HG02885 (cell line): ENCODE data around the gene GAPT.

Source experiments
- ATAC-seq: cut with Tn5 transposase; IDR thresholded peaks from one replicate; pipeline ENCODE4 v1.9.1; 2021; ENCODE audit warnings: mild to moderate bottlenecking; ENCODE audit not compliant: unreplicated experiment, poor library complexity

GAPT gene

GRCh38 chr5:58460002-58460731 is 31.1 kb upstream of the GAPT start, which contains the start of gene PLK2:
PLK2 (minus strand) TSS chr5:58460086; CDS start chr5:58459959, 127 bp downstream.
- ATAC-seq: peak; percentile 79

- ATAC-seq: peak; percentile 73
Observed at GRCh38 chr5:58460732-58461286, 30.4 kb upstream of the GAPT start.

- ATAC-seq: no peak
Observed at GRCh38 chr5:58462154-58462553, 29.1 kb upstream of the GAPT start.

GRCh38 chr5:58462623-58463230 is 28.5 kb upstream of the GAPT start:
- ATAC-seq: no peak

GRCh38 chr5:58466939-58467338 is 24.3 kb upstream of the GAPT start:
- peak; percentile 99 for ATAC-seq

- ATAC-seq: no peak
Observed at GRCh38 chr5:58469896-58470295, 21.3 kb upstream of the GAPT start.

GRCh38 chr5:58475404-58475803 is 15.8 kb upstream of the GAPT start:
- ATAC-seq: no peak

GRCh38 chr5:58477760-58478376 is 13.4 kb upstream of the GAPT start:
- no peak for ATAC-seq

GRCh38 chr5:58481066-58481676 is 10.1 kb upstream of the GAPT start:
- no peak for ATAC-seq

- ATAC-seq: no peak
Observed at GRCh38 chr5:58481828-58482227, 9.4 kb upstream of the GAPT start.

- no peak for ATAC-seq
Observed at GRCh38 chr5:58482536-58482935, 8.7 kb upstream of the GAPT start.

GRCh38 chr5:58484505-58484904 is 6.7 kb upstream of the GAPT start:
- ATAC-seq: no peak

GRCh38 chr5:58486290-58486689 is 4.9 kb upstream of the GAPT start:
- no peak for ATAC-seq

- ATAC-seq: no peak
Observed at GRCh38 chr5:58490402-58491050, 709 bp upstream of the GAPT start.

- ATAC-seq: no peak
Observed at GRCh38 chr5:58493141-58493540, 1.9 kb downstream of the GAPT start.

- no peak for ATAC-seq
Observed at GRCh38 chr5:58496488-58496887, 5.3 kb downstream of the GAPT start.

GRCh38 chr5:58497386-58497785 is 6.2 kb downstream of the GAPT start:
- ATAC-seq: no peak

- ATAC-seq: no peak
Observed at GRCh38 chr5:58497921-58498320, 6.7 kb downstream of the GAPT start.

GRCh38 chr5:58498340-58498942 is 7.2 kb downstream of the GAPT start:
- ATAC-seq: no peak

- ATAC-seq: no peak
Observed at GRCh38 chr5:58499231-58499630, 8.0 kb downstream of the GAPT start.
